Measurements from ENCODE around the gene CPNE5.

Gene CPNE5

DNA sequence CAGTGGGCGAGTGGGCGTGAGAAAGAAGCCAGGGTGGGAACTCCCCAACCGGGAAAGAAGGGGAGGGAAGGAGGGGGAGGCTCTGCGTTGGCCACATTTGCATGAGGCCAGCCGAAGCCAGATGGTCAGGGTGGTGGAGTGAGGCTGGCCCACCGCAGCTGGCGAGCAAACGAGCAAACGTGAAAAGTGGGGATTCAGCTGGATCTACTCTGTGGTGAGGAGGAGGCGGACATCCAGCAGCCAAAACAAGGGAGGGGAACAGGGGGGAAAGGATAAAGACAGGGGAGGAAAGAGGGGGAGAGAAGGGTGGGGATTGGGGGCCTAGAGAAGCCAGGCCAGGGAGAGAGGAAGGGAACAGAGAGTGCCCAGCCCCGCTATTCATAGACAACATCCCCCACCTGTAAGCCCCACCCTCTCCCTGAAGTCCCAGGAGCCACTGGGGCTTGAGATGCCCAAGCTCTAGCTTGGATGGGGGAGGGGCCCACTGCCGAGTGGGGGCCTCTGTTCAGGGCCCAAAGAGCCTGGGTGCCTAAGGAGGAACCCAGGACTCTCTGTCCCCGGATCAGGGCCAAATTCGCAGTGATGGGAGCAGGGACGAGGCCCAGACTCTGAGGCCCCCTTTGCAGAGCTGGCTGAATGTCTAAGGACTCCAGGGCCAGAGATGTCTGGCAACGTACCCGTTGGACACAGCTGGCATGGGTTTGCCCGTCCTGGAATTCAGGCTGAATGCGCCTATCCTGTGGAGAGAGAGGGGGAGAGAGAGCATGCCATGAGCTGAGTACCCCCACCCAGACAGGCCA lies 45.1 kb downstream of the CPNE5 start:
- no peak for DNase-seq (ENCODE audit: low read depth in 2 of 3, low spot score in 2 of 3)

- no peak for DNase-seq (ENCODE audit: low read depth in 2 of 3, low spot score in 2 of 3)
These were observed 45.8 kb downstream of the CPNE5 start for GRCh38 chr6:36793296-36793912.

DNA sequence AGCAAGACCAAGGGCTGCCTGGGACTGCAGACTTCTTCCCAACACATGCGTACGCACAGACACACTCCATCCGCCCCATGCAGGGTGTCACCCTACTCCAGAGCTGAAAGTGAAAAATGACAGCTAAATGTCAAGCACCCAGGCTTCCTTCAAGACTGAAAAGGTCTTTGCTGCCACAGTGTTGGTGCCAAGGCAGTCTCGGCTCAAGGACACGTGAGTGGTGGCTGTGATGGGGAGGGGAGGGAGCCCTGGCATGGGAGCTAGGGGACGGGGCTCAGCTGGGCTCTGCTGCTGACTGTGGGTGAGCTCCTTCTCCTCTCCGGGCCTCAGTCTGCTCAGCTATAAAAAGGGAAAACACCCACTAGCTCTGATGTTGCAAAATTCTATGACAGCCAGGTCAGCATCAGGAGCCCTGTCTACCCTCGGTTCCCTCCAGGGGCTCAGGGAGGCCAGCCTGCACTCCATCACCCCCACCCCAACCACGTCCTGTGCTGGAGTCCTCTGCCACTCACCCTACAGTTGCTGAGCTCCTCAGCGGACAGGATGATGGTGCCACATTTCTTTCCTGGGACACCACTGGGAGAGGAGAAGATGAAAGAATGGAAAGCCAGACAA lies 47.6 kb downstream of the CPNE5 start:
- no peak for DNase-seq (ENCODE audit: low read depth in 2 of 3, low spot score in 2 of 3)

GRCh38 chr6:36791085-36791484 lies 48.2 kb downstream of the CPNE5 start:
- no peak for DNase-seq (ENCODE audit: low read depth in 2 of 3, low spot score in 2 of 3)

- no peak for DNase-seq (ENCODE audit: low read depth in 2 of 3, low spot score in 2 of 3)
These were observed 50.5 kb downstream of the CPNE5 start for GRCh38 chr6:36788768-36789167.

DNA sequence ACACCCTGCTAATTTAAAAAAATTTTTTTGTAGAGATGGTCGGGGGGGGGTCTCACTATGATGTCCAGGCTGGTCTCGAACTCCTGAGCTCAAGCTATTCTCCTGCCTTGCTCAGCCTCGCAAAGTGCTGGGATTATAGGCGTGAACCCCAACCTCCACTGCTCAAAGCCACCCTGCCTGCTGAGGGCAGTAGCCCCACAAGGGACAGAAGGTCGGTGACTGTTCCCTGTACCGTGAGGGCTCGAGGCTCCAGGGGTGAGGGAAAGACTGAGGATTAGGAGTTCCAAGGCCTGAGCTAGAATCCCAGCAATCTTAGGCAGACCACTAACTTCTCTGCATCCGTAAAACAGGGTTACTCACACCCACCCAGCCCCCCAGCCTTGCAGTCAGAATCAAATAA lies 51.1 kb downstream of the CPNE5 start:
- no peak for DNase-seq (ENCODE audit: low read depth in 2 of 3, low spot score in 2 of 3)

DNA sequence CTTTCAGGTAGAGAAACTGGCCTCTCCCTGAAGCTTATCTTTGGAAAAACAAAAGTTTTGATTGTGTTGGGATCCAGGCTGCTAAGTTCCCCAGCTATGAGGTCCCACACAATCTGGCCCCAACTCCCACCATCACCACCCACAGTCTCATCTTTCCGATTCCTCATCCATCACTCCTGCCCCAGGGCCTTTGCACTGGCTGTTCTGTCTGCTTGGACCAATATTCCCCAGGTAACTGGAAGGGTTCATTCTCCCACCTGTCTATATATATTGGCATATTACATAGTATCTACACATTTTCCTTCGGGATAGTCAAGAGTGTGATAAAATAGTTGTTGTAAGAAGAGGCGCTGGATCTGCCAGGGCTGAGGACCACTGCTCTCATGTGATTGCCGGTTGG lies 52.0 kb downstream of the CPNE5 start:
- no peak for DNase-seq (ENCODE audit: low read depth in 2 of 3, low spot score in 2 of 3)

DNA sequence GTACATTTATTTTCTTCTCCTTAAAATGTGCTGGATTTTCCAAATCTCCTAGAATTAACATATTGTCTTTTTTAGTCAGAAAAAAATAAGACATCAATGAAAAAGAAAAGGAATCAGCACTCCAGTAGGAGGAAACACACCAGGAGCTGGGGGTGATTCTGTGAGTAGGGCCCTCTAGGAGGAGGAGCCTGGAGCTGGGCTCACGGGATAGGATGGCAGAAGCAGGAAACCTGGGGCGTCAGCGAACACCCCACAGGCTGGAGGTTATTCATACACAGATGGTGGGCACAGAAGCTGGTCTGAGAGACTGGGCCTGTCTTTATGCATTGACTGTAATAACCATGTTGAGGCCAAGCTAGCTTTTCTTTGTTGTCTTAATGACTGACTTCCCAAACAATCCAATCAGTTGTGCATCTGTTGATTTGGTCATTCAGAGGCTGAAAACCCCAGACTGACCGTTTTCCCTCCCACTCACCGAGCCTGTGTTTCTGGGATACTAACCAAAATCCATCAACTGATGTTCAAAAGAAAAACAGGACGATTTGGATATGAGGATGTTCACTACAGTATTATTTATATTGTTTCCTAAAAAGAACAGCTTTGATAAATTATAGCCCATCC lies 53.1 kb downstream of the CPNE5 start:
- DNase-seq (ENCODE audit: low read depth in 2 of 3, low spot score in 2 of 3) = no peak

DNA sequence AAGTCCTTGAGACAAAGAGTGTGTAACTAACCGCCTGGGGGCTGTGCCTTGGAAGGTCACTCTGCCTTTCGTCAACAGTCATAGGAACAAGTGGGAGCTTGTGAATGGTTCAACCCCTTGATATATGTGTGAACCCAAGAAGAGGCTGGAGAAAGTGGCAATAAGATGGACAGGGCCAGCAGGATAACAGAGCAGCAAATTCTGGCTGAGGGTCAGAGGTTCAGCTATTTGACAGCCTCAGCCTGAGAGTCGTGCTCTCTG lies 54.9 kb downstream of the CPNE5 start:
- no peak for DNase-seq (ENCODE audit: low read depth in 2 of 3, low spot score in 2 of 3)

DNA sequence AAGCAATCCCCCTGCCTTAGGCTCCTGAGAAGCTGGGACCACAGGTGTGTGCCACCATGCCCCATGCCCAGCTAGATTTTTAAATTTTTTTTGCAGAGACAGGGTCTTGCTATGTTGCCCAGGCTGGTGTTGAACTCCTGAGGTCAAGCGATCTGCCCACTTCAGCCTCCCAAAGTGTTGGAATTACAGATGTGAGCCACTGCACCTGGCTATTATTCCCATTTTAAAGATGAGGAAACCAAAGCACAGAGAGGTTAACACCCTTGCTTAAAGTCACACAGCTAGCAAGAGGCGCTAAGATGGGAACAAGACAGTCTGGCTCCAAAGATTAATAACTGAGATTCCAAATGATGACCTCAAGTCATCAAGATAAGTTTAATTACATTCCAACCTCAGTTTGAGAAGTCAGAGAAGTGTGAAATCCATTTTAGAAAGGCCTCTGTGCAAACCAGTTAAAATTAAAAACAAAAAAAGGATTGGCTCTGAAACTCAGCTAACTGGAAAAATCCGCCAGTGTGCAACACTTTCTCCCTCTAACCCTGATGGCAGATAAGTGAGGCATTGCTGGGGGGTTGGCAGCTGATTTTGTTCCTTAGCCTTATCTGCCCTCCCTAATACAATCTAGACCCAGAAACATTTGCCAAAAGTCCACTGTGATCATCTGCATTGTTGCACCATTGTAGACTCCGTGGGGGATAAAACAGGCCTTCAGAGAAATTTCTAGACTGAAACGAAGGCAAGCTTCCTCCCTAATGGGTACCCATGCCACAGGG lies 55.5 kb downstream of the CPNE5 start:
- no peak for DNase-seq (ENCODE audit: low read depth in 2 of 3, low spot score in 2 of 3)

DNA sequence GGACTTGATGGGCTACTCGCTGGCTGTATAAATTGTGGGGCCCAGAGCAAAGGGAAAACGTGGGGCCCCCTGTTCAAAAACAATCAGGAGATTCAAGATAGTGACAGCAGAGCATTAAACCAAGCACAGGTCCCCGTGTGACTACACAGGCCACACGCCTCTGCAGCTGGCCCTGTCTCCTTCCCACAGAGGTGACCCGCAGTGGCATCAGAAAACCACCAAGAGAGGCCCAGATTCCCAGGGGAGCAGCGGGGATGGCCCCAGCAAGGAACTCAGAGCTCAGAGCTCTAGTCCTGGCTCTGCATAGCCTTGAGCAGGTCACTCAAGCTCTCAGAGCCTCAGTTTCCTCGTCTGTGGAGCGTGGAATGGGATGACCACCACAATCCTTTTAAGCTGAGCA lies 57.6 kb downstream of the CPNE5 start:
- no peak for DNase-seq (ENCODE audit: low read depth in 2 of 3, low spot score in 2 of 3)

DNA sequence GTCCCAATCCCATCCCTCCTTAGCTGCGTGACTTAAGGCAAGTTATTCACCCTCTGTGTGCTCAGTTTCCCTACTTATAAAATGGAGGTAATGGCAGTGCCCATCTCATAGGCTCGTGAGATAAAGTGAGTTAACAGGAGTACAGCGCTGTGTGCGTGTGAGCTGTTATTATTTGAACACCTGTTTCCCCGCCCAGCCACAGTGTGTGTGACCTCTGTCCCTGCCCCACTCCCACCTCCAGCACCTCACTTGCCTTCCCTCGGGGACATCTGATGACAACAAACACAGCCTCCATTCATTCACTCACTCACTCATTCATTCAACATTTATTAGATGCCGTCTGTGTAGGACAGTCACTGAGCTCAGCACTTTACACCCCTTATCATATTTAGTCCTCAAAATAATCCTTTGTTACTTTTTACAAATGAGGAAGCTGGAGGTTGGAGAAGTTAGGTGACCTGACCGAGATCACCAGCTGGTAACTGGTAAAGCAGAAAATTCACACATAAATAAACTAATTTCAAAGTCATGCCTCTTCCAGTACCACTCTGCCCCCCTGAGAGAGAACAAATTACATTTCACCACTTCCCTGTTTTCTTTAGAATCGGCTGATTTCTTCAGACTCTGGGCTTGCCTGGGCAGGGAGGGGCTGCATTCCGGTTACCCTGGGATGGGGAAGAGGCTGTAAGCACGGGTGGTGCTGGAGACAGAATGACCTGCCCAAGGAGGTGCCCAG lies 58.6 kb downstream of the CPNE5 start:
- DNase-seq (ENCODE audit: low read depth in 2 of 3, low spot score in 2 of 3) = no peak

GRCh38 chr6:36779227-36779626 lies 60.0 kb downstream of the CPNE5 start:
- no peak for DNase-seq (ENCODE audit: low read depth in 2 of 3, low spot score in 2 of 3)

GRCh38 chr6:36777801-36778200 lies 61.4 kb downstream of the CPNE5 start:
- DNase-seq (ENCODE audit: low read depth in 2 of 3, low spot score in 2 of 3) = no peak

- DNase-seq (ENCODE audit: low read depth in 2 of 3, low spot score in 2 of 3) = no peak
These were observed 63.1 kb downstream of the CPNE5 start for GRCh38 chr6:36776167-36776566.

- DNase-seq (ENCODE audit: low read depth in 2 of 3, low spot score in 2 of 3) = no peak
These were observed 64.9 kb downstream of the CPNE5 start for GRCh38 chr6:36774331-36774730.

DNA sequence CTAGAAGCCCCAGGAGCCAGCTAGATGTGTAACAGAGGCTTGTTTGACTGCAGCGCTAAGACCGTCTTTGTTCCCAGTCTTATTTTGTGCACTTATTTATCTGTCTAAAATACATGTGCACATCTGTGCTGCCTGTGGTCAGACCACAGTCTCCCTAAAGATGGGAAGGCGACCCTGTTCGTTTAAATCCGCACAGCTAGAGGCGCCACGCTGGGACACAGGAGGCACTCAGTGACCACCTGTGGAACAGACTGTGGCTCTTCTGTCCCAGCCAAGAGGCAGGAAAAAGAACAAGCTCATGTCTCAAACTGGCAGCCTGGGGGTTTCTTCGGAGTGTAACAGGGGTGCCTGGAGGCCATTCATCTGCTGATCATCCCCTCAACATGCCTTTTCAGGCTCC lies 66.8 kb downstream of the CPNE5 start:
- DNase-seq (ENCODE audit: low read depth in 2 of 3, low spot score in 2 of 3) = no peak

DNA sequence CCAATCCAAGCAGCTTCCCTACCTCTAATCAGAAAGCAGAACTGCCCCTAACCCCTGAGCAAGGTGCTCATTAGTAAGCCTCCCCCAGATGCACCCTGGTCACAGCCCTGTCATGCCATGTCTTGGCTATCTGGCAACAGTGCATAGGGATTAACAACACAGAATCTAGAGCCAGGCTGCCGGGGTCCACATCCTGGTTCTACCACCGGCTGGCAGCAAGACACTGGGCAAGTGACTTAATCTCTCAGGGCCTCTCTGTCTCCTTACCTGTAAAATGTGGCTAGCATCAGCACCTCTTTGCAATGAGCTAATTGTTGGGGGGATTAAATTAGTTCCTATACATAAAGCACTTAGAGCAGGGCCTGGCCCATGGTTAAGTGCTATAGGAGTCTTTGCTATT lies 68.1 kb downstream of the CPNE5 start:
- DNase-seq (ENCODE audit: low read depth in 2 of 3, low spot score in 2 of 3) = no peak

- DNase-seq (ENCODE audit: low read depth in 2 of 3, low spot score in 2 of 3) = no peak
These were observed 69.4 kb downstream of the CPNE5 start for GRCh38 chr6:36769676-36770499.

DNA sequence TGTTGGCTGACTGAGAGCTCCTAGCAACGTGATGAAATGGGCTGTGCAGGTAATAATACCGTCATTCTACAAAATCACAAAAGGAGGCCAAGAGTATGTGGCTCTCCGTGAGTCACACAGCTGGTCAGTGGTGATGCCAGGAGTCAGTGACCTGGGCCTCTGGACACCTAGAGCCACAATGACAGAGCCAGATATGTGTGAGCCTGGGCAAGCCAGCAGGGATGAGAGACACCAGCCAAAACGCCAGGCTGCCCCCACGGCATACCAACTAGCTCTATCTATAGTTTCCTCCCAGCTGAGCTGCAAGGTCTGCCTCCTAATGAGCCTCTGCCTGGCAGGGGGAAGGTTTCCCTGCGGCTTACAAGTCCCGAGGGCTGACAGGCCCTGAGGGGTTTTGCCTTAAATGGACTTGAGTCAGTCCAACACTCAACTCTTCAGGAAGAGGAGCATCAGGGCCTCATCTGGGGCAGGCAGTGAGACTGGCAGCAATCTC lies 70.0 kb downstream of the CPNE5 start:
- no peak for DNase-seq (ENCODE audit: low read depth in 2 of 3, low spot score in 2 of 3)
